Urothelium cell line (cell line): Measurements from ENCODE around the gene CSTPP1.
"Not testable (repeated sequence)": the region's sequence is repeated elsewhere in the genome, so short reads cannot be mapped to it uniquely, and the experiment has no call there.

Experiments
- DNase-seq: peaks from one replicate; pipeline ENCODE4 v3.0.0; 2011; ENCODE audit warnings: low spot score, mixed read lengths
- FAIRE-seq: peaks from 2 replicates; lab custom pipeline; 2011; peaks lifted over from hg19 to GRCh38; lab: Jason Lieb, UNC

The CSTPP1 gene

DNA sequence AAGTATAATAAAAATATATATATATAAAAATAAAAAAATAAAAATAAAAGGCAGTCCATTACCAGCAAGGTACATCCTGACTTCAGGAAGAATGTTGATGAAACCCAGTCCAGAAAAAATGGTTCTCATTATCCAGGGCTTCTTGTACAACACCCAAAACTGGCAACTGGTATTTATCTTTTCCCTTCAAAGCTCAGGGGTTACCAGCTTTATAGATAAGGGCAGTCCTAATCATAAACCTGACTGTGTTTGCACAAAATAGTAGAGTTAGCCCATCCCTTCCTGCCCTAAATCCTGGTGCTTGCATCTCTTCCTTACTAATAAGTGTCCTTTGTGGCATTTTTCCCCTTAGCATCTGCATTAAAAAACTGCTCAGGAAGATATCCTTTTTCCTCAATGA lies 97.5 kb downstream of the CSTPP1 start:
- FAIRE-seq (no peak), DNase-seq (no peak)

DNA sequence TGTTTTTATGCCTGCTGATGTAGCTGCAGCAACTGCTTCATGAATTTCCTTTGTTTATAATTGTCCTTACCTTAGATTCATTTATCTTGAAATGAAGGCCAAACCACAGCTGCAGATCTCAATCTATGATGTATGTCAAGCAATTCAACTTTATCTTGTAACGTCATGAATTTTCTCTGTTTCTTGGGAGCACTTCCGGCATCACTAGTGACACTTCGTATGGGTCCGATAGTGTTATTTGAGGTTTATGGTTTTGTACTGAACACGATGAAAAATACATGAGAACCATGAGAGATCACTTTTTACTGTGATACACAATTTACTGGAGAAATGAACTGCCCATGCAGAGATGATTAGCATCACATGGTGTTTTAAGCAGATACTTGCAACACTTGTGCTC lies 98.5 kb downstream of the CSTPP1 start:
- FAIRE-seq (peak; percentile 35), DNase-seq (no peak)

DNA sequence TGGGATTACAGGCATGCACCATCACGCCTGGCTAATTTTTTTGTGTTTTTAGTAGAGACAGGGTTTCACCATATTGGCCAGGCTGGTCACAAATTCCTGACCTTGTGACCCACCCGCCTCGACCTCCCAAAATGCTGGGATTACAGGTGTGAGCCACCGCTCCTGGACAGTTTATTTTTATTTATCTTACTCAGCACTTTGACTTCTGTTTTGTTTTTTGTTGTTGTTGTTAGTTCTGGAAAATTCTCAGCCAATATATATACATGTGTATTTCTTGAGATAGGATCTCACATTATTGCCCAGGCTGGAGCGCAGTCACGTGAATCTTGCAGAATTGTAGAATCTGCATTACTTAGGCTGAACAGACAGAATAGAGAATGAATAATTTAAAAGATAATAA lies 107.6 kb downstream of the CSTPP1 start:
- no peak for DNase-seq
- FAIRE-seq = no peak

DNA sequence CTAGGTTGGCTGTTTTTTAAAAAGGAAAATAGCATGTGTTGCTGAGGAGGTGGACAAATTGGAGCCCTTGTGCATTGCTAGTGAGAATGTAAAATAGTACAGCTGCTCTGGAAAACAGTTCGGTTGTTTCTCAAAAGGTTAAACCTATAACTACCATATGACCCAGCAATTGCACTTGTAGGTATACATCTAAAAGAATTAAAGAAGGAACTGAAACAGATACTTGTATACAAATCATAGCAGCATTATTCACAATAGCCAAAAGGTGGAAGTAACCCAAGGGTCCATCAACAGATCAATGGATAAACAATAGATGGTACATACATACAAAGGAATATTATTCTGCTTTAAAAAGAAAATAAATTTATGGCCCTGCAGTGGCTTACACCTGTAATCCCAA lies 111.4 kb downstream of the CSTPP1 start:
- no peak for DNase-seq
- FAIRE-seq = no peak

DNA sequence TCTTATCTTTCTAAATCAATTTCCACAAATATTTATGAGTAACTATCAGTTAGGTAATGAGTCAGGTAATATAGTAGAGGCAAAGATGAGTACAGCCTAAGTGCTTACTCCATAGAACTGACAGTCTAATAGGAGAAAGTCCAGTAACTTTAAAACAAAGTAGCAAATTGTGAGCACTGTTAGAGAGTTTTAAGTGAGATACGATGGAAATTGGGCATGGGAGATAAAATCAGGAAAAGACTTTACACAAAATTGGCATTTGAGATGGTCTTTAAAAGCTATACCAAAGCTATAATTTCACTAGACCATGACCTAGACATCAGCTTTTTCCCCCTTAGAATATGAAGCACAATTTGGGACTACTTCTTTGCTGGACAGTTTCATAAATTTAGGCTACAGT lies 113.7 kb downstream of the CSTPP1 start:
- DNase-seq (no peak), FAIRE-seq (no peak)

DNA sequence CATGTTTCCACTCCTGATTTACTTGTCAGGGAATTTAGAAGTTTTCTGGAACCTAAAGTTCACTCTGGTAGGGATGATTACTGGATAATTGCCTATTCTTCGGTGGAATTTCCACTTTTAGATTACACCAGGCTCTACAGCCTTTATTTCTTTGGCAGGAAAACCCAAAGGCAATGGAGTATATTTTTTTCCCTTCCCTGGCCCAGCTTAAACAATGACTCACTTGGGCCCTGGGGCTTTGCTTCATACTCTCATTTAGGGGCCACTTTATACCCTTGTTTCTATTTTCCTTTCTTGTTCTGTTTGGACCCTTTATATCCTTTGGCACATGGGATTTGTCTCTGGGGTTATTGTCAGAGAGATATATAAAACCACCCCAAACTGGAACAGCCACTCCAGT lies 114.7 kb downstream of the CSTPP1 start:
- DNase-seq (no peak), FAIRE-seq (no peak)

DNA sequence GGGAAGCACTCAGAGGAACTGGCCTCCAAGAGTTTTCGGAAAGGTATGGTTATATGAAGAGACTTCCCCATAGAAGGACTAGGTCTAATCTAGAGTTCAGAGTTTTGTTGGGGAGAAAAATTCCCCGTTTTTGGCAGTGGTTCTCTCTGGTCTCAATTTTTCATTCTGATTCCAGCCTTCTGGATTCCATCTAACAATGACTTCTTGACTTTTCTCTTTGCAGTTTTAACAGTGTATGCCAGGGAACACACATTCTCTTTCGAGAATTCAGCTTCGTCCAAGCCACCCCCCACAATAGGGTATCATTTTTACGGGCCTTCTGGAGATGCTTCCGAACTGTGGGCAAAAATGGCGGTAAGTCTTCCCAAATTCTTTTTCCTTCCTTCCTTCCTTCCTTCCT lies 115.6 kb downstream of the CSTPP1 start:
- FAIRE-seq (no peak), DNase-seq (no peak)

DNA sequence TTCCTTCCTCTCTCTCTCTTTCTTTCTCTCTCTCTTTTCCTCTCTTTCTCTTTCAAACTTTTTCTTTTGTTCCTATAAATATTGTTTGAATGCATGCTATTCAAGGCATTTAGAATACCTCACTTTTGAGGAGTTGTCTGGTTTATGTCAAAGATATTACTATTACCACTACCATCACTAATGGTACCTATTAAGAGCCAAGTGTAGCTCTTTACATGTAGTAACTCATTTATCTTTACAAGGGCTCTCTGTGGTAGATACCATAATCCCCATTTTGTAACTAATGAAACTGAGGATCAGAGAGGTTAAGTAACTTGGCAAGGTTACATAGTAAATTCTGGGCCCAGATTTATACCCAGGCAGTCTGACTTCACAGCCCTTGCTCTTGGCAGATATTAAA lies 116.0 kb downstream of the CSTPP1 start:
- DNase-seq (no peak), FAIRE-seq (no peak)

DNA sequence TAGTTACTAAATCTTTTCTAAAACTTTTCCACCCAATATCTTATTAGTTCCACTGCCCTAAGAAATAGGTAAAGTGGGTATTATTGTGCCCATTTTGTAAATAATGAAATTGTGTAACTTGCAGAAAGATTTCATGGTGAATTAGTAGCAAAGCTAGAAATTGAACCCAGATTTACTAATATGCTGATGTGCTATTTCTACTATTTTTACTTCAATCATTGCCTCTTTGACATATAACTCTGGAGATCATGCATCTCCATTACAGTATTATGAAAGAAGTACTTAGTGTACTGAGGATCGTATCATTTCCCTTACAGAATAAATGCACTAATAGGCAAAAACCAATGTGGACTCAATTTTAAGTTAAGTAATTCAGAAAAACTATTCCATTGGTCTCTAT lies 119.0 kb downstream of the CSTPP1 start:
- no peak for FAIRE-seq
- no peak for DNase-seq

DNA sequence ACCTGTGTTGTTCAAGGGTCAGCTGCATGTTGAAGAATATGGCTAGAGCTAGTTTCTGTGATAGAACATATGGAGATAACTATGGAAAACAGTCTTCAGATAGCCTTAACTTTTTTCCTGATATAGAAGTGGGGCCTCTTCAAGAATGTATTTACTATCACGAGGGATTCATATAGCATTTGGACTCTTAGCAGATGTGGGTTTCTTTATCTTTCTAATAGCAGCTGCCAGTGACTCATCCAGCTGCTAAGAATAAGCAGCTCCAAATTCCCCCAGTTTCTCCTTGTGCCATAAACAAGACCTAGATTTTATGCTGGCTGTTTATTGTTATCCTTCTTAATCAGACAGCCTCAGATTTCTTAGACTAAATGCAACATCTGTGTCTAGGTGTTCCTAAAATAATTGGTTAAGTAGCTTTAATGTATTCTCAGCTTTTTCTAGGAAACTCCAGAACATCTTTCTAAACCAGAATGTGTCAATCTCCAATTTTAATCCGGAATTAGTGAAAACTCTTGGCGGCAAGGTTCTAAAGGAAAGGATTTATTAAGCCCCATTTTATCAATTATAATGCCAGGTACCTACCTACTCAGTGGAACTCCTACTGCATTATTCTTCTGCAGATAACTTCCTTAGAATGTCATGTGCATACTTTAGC lies 119.8 kb downstream of the CSTPP1 start:
- no peak for DNase-seq
- FAIRE-seq = no peak

DNA sequence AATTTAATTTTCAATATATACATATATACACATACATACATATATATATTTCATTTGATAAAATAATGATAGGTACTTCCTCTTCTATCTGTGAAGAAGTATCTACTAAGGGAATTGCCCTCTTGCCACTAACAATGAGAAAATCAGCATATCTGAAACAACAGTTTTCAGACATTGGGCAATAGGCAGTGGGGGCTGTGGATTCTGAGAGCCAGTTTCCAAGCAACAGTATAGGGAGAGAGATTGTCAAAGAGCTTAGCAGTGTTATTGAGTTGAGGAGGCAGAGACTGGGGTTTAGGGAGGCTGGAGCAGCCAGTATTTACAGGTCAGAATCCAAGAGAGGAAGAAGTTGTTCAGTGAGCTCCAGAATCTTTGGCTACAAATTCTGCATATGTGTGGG lies 120.8 kb downstream of the CSTPP1 start:
- FAIRE-seq = no peak
- DNase-seq = no peak

DNA sequence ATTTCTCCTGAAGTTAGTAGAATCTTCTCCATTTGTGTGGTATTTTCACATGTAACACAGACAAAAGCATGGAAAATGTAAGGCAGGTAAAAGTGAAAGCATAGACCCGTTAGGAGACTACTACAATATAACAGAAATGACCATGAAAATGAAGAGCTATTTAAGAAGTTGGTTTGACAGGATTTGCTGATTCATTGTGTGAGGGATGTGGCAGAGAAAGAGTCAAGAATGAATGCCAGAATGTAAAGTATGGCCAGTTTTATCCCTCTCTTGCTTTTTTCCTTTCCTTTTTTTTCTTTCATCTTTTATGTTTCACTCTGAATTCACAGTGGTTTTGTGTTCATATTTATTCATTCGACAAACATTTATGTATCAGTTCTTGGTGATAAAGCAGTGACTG lies 124.2 kb downstream of the CSTPP1 start:
- DNase-seq = no peak
- no peak for FAIRE-seq

DNA sequence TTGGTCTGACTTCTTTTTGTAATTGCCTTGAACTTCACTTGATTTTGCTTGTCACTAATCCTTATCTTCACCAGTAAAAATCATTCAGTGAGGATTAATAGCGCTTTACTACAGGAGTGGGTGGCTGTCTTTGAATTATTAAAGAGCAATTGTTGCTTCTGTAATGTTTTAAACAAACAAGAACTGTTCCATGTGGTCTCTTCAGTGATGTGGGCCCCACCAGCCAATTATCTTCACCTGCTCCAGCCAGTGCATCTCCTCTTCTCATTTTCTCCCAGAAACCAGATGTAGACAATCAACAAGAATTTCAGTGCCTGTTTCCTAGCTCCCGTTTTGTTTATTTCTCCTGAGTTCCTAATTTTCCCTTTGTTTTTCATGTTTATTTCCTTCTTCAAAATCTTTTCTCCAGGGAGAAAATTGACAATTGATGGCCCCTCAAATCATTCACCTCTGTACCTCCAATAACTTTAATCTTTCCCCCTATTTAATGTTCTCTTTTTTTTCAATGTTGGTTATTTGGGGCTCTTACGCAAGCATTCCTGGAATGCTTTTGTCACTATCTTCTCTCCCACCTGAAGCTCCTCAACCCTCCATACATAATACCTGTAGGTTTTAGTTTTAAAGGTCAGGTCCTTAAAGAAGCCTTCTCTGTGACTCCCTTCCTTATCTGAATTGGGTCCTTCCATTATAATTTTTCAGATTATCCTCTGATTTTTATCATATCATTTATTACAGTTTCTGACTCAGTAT lies 125.0 kb downstream of the CSTPP1 start:
- DNase-seq (no peak), FAIRE-seq (no peak)

DNA sequence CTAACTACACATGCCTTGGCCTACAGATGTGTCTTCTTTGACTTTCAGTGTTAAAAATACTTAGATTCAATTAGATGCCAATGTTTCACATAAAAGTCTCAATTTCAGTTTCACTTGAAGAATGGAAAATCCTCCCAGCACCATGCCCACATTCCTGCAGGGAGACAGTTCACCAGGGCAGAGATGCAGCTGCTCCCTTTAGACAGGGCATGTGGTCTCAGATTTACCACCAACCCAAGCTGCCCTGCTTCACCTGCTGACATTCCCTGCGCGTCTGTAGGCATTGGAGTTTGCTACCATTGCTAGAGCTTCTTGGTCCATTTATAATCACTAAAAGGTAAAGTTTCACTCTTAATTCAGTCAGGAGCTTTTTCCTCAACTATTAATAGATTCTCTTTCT lies 126.2 kb downstream of the CSTPP1 start:
- FAIRE-seq (no peak), DNase-seq (no peak)

DNA sequence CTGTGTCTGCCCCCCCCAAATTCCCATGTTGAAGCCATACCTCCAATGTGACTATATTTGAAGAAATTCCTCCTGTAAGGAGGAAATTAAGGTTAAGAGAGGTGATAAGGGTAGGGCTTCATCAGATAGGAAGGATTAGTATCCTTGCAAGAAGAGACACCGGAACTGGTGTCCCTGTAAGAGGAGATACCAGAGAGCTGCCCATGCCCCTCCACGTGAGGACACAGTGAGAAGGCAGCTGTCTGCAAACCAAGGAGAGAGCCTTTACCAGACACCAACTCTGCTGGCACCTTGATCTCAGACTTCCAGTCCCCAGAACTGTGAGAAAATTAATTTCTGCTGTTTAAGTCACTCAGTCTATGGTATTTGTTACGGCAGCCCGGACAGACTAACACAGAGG lies 130.8 kb downstream of the CSTPP1 start:
- FAIRE-seq (no peak), DNase-seq (no peak)

DNA sequence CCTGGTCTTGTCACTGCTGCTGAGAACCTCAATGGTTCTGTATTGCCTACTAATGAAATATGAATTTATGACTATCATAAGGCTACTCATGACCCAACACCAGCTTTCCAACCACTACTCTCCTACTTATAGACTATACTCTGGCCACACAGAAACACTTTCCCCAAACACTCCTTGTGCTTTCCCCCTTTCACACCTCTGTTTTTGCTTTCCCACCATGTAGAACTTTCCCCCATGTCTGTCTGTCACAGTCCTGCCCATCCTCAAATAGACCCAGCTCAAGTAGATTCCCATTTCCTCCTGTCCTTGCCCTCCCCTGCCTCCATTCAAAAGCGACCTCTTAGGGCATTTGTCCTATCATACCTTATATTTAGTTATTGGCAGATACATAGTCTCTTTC lies 134.2 kb downstream of the CSTPP1 start:
- FAIRE-seq (no peak), DNase-seq (no peak)

DNA sequence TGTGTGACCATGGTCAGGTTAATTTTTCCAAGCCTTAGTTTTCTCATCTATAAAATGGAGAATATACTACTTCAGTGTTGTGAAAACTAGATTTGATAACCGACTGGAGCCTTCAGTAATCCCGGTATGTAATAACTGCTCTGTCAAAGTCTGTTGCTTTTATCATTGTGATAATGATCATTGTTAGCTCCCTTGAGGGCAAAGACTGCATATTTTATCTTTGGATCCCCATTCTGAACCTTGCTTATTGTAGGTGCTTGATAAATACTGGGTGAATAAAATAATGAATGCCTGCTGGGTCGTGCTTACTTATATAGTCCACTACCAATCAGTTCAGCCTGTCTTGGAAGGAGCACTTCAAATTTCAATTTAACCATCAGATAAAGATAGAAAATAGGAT lies 134.8 kb downstream of the CSTPP1 start:
- FAIRE-seq = no peak
- DNase-seq = no peak

DNA sequence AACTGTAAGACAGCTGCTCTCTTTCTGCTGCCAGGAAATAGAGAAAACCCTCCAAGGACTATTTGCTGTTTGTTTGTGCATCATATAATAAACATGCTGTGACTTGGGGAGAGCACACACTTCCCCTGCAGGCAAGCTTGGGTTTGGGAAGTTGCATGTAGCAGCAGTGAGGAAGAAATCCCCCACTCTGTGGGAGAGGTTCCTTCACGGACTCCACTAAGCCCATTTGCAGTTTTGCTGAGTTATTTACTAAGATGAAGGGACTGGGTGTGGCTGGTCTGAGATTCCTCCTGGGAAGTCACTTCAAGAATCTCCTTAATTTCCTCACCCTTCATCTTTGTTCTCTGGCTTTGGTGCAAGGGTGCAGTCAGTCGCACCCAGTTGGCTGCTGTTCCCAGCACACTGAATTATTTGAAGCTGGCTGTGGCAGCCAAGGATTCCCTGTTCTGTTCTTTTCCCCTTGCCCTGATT lies 135.3 kb downstream of the CSTPP1 start:
- FAIRE-seq = no peak
- no peak for DNase-seq

DNA sequence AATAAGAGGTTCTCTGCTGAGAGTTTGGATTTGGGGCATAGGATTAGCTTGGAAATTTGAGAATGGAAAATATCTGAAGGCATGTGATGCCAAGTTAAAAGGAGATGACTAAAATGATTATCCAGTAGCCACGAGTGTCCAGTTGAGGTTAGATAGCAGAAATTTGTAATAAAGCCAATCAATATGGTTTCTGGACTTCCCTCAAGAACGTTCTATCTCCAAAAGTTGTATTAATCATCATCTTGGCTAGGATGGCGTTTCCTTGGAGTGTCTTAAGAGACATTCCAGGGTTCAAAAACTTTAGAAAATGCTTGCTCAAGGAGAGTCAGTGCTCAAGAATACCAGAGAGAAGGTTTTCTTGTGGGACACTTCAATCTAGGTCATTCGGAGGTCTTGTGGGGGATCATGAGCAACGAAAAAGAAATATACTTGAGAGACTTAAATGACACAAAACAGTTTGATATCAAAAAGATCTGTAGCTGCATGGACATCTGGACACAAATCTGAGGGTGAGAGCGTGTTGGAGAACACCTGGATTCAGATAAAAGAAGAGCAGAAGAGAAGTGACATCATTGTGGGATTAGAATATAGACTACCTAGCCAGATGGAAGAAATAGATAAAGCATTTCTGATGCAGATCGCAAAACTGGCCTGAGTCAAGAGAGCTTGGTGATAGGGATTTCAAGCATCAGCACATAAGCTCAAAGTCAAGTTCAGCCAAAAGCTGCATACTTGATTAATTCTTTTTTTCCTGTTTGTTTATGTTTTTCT lies 142.4 kb downstream of the CSTPP1 start:
- no peak for FAIRE-seq
- no peak for DNase-seq

DNA sequence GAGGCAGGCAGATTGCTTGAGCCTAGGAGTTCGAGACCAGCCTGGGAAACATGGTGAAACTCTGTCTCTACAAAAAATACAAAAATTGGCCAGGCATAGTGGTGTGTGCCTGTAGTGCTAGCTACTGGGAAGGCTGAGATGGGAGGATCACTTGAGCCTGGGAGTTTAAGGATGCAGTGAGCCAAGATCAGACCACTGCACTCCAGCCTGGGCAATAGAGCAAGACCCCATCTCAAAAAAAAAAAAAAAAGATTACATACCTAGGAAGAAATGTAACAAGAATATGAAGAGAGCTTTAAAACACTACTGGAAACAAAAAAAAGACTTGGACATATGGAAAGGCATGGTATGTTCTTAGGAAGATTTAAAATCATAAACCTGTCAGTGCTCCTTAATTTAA lies 144.2 kb downstream of the CSTPP1 start:
- not testable (repeated sequence) for FAIRE-seq, DNase-seq

DNA sequence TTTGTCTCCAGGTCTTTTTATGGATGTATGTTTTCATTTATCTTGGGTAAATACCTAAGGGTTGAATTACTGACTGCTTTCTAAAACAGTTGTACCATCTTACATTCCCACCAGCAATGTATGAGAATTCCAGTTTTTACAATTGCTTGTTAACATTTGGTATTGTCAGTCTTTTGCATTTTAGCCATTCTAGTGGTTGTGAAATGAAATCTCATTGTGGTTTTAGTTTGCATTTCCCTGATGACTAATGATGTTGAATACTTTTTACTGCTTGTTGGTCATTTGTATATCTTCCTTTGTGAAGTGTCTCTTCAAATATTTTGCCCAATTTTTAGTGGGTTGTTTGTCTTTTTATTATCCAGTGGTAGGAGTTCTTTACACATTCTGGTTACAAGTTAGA lies 147.4 kb downstream of the CSTPP1 start:
- DNase-seq = no peak
- FAIRE-seq = peak; percentile 52

DNA sequence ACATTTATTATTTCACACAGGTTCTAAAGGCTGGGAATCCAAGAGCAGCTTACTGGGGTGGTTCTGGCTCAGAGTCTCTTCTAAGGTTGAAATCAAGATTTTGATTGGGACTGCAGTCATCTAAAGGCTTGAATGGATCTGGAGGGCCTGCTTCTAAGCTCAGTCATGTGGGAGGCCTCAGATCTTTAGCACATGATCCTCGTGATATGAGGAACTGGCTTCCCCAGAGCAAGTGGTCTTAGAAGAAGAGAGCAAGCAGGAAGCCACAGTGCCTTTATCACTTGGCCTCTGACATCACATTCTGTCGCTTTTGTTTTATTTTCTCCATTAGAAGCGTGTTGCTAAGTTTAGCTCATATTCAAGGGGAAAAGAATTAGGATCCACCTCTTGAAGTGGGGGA lies 151.2 kb downstream of the CSTPP1 start:
- DNase-seq = no peak
- no peak for FAIRE-seq
